A549 (cell line): ENCODE results near the gene GSG1L.

Experiments used
- CEBPB ChIP-seq, 2 experiments: fragments of >200 bp in 1 of 2; sonication (Bioruptor Twin) in 1 of 2; formaldehyde crosslinking in 1 of 2; IDR thresholded peaks; 2 replicates each; pipeline ENCODE4 v1.6.1; 2012 to 2016
- CHD2 ChIP-seq: fragments of 150-350 bp; IDR thresholded peaks from 2 replicates; pipeline ENCODE4 v1.6.1; 2014; ENCODE audit warnings: low read length; ENCODE audit not compliant: partially characterized antibody
- CTCF ChIP-seq: fragments of >200 bp; sonication (Bioruptor Twin); formaldehyde crosslinking; IDR thresholded peaks from 3 replicates; pipeline ENCODE4 v1.5.1; 2016
- ELK1 ChIP-seq: fragments of 150-350 bp; IDR thresholded peaks from 2 replicates; pipeline ENCODE4 v1.6.1; 2014; ENCODE audit warnings: low read depth, mild to moderate bottlenecking, low read length
- HDAC2 ChIP-seq: fragments of 200-600 bp; sonication (generic); IDR thresholded peaks from 2 replicates; pipeline ENCODE4 v1.6.1; 2016
- KDM1A ChIP-seq: fragments of 200-600 bp; sonication (generic); IDR thresholded peaks from 2 replicates; pipeline ENCODE4 v1.6.1; 2016; ENCODE audit warnings: low read depth, mild to moderate bottlenecking
- MAX ChIP-seq: IDR thresholded peaks from 2 replicates; pipeline ENCODE4 v1.6.1; 2012
- RAD21 ChIP-seq, 2 experiments: fragments of >200 bp in 1 of 2; sonication (Bioruptor Twin) in 1 of 2; formaldehyde crosslinking in 1 of 2; IDR thresholded peaks in 1 of 2; conservative IDR thresholded peaks in 1 of 2; 2 replicates in 1 of 2; 3 replicates in 1 of 2; pipeline ENCODE4 v1.6.1; 2012 to 2018; ENCODE audit warnings: inconsistent platforms in 1 of 2
- RFX5 ChIP-seq: fragments of 450-650 bp; IDR thresholded peaks from 2 replicates; pipeline ENCODE4 v1.7.1; 2014; ENCODE audit warnings: antibody characterized with exemption, mild to moderate bottlenecking, moderate library complexity

GRCh38 chr16:28058839-28059589, 4.5 kb downstream of the GSG1L start:
- TF ChIP-seq RFX5 (no peak), KDM1A (no peak), CTCF (no peak), CHD2 (no peak), CEBPB (IDR thresholded peaks at IDR 0.05) (no peak), MAX (no peak), RAD21 (conservative IDR thresholded peaks at IDR 0.05 in 1 of 2, IDR thresholded peaks at IDR 0.05 in 1 of 2) (no peak), ELK1 (no peak), HDAC2 (no peak)
